Breast epithelium (tissue), 4 donors: Measurements from ENCODE around the gene BRF1. TPM values are rescaled to one million over a fixed set of nuclear protein-coding genes. Genes with fewer than 3 reads are reported as not detected.
A peak's percentile ranks its signal among the peaks of the same experiment; 100 is the strongest.

Experiments used
- DNase-seq, 2 donors: peaks; one replicate each; pipeline ENCODE4 v3.0.0-alpha.2; 2019; ENCODE audit warnings: low spot score in 2 of 2
- H3K27ac ChIP-seq, 2 donors: fragments of 200-600 bp; sonication (generic) in 1 of 2; one replicate each; pipeline ENCODE4 v1.5.1; 2016 to 2019; ENCODE audit warnings: mild to moderate bottlenecking in 1 of 2
- H3K27me3 ChIP-seq, 2 donors: fragments of 200-600 bp; sonication (generic) in 1 of 2; one replicate each; pipeline versions ENCODE4 v1.5.1 to v1.6.0; 2017 to 2019; ENCODE audit warnings: control low read depth in 1 of 2, mild to moderate bottlenecking in 1 of 2
- H3K36me3 ChIP-seq: fragments of 200-600 bp; one replicate; pipeline ENCODE4 v1.5.1; 2019
- H3K4me1 ChIP-seq, 2 donors: fragments of 200-600 bp; sonication (generic); one replicate each; pipeline ENCODE4 v1.5.1; 2016 to 2019; ENCODE audit warnings: control low read depth in 1 of 2
- H3K4me3 ChIP-seq, 3 donors: fragments of 200-600 bp; sonication (generic); 1 replicate in 2 of 3; 2 replicates in 1 of 3; pipeline ENCODE4 v1.5.1; 2016 to 2019; ENCODE audit warnings: mild to moderate bottlenecking in 3 of 3, moderate library complexity in 2 of 3
- H3K9me3 ChIP-seq, 2 donors: fragments of 200-600 bp; sonication (generic) in 1 of 2; one replicate each; pipeline ENCODE4 v1.5.1; 2016 to 2019; ENCODE audit warnings: control low read depth in 1 of 2
- CTCF ChIP-seq, 3 donors: fragments of 450-650 bp; IDR thresholded peaks; one replicate each; pipeline ENCODE4 v1.5.1; 2016 to 2017; ENCODE audit warnings: antibody characterized with exemption in 3 of 3, mild to moderate bottlenecking in 3 of 3, moderate library complexity in 3 of 3
- POLR2A ChIP-seq: fragments of 450-650 bp; IDR thresholded peaks from one replicate; pipeline ENCODE4 v1.6.1; 2016; ENCODE audit warnings: antibody characterized with exemption, mild to moderate bottlenecking, moderate library complexity
- POLR2AphosphoS5 ChIP-seq, 3 donors: sonication (generic); formaldehyde crosslinking; IDR thresholded peaks; one replicate each; pipeline ENCODE4 v1.6.1; 2017; ENCODE audit warnings: antibody characterized with exemption in 3 of 3
- intact Hi-C: fragments of 100-400 bp; cut with DNase I; formaldehyde crosslinking; loops from one replicate; pipeline ENCODE4 v1.15.1; 2023; ENCODE audit warnings: low total_unique reads
- total RNA-seq, 3 donors: library from RNA; depleted of rRNA; stranded (reverse); fragments of >200 nt; gene quantifications; one replicate each; pipeline ENCODE4 v1.1.0, GENCODE V29; 2016

Gene BRF1
- total RNA-seq, 3 donors from 2014 or later: 30.2 to 45.6 (median 38.6) TPM

DNA sequence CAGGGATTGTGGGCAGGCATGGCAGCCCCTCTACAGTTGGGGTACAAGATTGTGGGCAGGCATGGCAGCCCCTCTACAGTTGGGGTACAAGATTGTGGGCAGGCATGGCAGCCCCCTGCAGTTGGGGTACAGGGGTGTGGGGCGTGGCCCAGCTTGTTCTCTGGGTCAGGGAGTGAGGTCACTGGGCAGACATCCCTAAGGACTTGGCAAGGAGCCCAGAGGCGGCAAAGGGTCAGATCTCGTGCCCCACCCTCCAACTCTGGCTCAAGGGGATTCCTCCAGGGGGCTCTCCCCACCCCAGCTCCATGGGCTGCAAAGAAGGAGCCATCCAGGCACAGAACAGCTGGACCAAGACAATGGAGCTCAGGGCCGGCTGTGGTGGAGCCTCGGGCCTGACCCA, 93.9 kb downstream of the BRF1 start:
- peaks cover 0 to 15% of the 10 kb centered on the region in 2 donors for H3K4me1 ChIP-seq
- no peak for TF ChIP-seq POLR2A
- no peak for TF ChIP-seq CTCF (IDR thresholded peaks at IDR 0.05)
- TF ChIP-seq POLR2AphosphoS5 (IDR thresholded peaks at IDR 0.05): no peak

GRCh38 chr14:105205673-105206208, 95.1 kb downstream of the BRF1 start:
- TF ChIP-seq CTCF (IDR thresholded peaks at IDR 0.05) (no peak), POLR2AphosphoS5 (IDR thresholded peaks at IDR 0.05) (no peak), POLR2A (no peak)
- Histone ChIP-seq H3K4me1 (peaks cover 0 to 15% of the 10 kb centered on the region in 2 donors), H3K27ac (peak overlapping the region in 1 of 2 donors; percentile 2), H3K27me3 (peaks cover 0 to 15% of the 10 kb centered on the region in 2 donors), H3K9me3 (no peaks in the 10 kb centered on the region), H3K4me3 (no peak overlapping the region), H3K36me3 (no peaks in the 10 kb centered on the region)
- no peak for DNase-seq
- intact Hi-C loops: no loop called here

More for the DNA sequence above, 93.9 kb downstream of the BRF1 start:
- Histone ChIP-seq H3K36me3 (no peaks in the 10 kb centered on the region), H3K9me3 (no peaks in the 10 kb centered on the region), H3K27ac (no peak overlapping the region), H3K27me3 (peaks cover 0 to 6% of the 10 kb centered on the region in 2 donors), H3K4me3 (no peak overlapping the region)
- DNase-seq: no peak
- intact Hi-C loops: no loop called here

- DNase-seq: no peak
- Histone ChIP-seq H3K27me3 (peaks cover 0 to 22% of the 10 kb centered on the region in 2 donors), H3K4me3 (no peak overlapping the region), H3K4me1 (peaks cover 0 to 15% of the 10 kb centered on the region in 2 donors), H3K36me3 (no peaks in the 10 kb centered on the region), H3K27ac (peak overlapping the region in 1 of 2 donors; percentile 2), H3K9me3 (no peaks in the 10 kb centered on the region)
- no peak for TF ChIP-seq POLR2AphosphoS5 (IDR thresholded peaks at IDR 0.05)
- no peak for TF ChIP-seq POLR2A
- no peak for TF ChIP-seq CTCF (IDR thresholded peaks at IDR 0.05)
- intact Hi-C loops: no loop called here
These were observed 95.7 kb downstream of the BRF1 start for GRCh38 chr14:105204931-105205672.

- Histone ChIP-seq H3K27me3 (peaks cover 0 to 29% of the 10 kb centered on the region in 2 donors), H3K36me3 (no peaks in the 10 kb centered on the region), H3K9me3 (no peaks in the 10 kb centered on the region), H3K4me1 (peaks cover 0 to 15% of the 10 kb centered on the region in 2 donors), H3K27ac (peak overlapping the region in 1 of 2 donors; percentile 19), H3K4me3 (no peak overlapping the region)
- TF ChIP-seq POLR2AphosphoS5 (IDR thresholded peaks at IDR 0.05): no peak
- no peak for TF ChIP-seq CTCF (IDR thresholded peaks at IDR 0.05)
- no peak for TF ChIP-seq POLR2A
- no peak for DNase-seq
- intact Hi-C loops: no loop called here
These were observed 96.4 kb downstream of the BRF1 start for GRCh38 chr14:105204206-105204930.
